ENCODE measurements around the gene BCAN.
A peak's percentile ranks its signal among the peaks of the same experiment; 100 is the strongest.

DNA sequence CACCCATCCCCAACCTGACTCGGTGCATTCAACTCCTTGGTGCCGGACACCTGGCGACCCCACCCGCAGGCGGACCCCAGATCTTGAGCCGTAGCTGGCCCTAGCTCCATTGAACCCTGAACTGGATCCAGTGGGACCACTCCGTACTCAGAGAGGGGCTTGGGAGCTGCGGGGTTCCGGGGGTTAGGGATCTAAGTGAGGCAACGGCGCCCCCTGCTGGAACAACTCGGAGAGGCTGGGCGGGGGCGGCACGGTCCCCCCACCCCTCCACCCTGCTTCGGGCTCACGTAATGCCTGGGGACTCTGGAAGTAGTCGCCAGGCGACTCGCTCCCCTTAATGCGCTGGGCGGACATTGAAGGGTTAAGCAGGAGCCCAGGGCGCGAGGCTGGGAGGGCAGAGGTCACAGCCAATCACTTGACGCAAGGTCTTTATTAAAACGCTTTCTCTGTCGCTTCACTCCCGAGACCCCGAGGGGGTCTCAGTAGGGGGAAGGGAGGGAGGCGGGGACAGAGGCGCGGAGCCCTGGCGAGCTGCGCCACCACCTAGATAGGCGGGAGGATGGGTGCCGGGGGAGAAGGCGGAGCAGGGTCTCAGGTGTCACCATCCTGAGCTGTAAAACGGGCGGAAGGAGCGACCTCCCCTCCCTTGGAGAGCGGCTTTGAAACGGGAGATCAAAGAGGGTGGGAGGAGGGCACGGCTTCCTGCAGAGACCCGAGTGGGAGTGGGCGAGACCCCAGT lies 64.2 kb downstream of the BCAN start:
- TF ChIP-seq HDGF (IDR thresholded peaks at IDR 0.05; ENCODE audit: borderline replicate concordance) (no peak), ARNT (IDR thresholded peaks at IDR 0.05) (no peak), LEF1 (IDR thresholded peaks at IDR 0.05; ENCODE audit: borderline replicate concordance) (no peak), BHLHE40 (IDR thresholded peaks at IDR 0.05; ENCODE audit: borderline replicate concordance) (no peak), NFRKB (IDR thresholded peaks at IDR 0.05) (no peak), TARDBP (IDR thresholded peaks at IDR 0.05) (no peak), FOXM1 (IDR thresholded peaks at IDR 0.05; ENCODE audit: borderline replicate concordance) (peak; percentile 96), FOXA1 (IDR thresholded peaks at IDR 0.05) (no peak), SUZ12 (IDR thresholded peaks at IDR 0.05) (no peak), ELF4 (IDR thresholded peaks at IDR 0.05) (no peak)
